GM18951 (cell line): Measurements from ENCODE around the gene ZSCAN26.
"Not testable (repeated sequence)": the region's sequence is repeated elsewhere in the genome, so short reads cannot be mapped to it uniquely, and the experiment has no call there.

Experiments
- POLR2A ChIP-seq: IDR thresholded peaks from 4 replicates; pipeline ENCODE4 v1.6.1; 2011; ENCODE audit warnings: mild to moderate bottlenecking; ENCODE audit not compliant: insufficient read length, insufficient read depth; ENCODE audit errors: extremely low read depth
- in situ Hi-C: fragments of 300-500 bp; cut with MboI; formaldehyde crosslinking; loops from one replicate; pipeline ENCODE4 v1.12.0; 2022; ENCODE audit warnings: low sequenced_read_pairs, mixed read lengths, inconsistent platforms; ENCODE audit not compliant: unreplicated experiment

The ZSCAN26 gene

DNA sequence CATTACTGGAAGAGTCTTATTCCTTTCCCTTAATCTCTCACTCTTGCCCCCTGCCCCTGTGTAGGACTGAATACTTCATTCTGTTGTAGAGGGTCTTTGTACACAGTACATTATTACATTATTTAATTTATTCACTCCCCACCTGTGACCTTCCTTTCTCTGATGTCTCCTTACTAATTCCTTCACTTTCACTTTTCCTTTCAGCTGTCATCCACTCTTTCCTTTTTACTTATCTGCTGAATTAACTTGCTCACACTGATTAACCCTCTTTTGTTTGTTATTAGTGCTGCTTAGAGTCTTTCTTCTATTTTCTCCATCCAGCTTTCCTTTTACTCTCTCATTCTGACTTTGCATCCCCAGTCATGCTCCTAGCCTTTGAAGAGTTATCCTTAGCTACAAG is 7.9 kb downstream of the ZSCAN26 start:
- no peak for TF ChIP-seq POLR2A
- in situ Hi-C loops = no loop called here

DNA sequence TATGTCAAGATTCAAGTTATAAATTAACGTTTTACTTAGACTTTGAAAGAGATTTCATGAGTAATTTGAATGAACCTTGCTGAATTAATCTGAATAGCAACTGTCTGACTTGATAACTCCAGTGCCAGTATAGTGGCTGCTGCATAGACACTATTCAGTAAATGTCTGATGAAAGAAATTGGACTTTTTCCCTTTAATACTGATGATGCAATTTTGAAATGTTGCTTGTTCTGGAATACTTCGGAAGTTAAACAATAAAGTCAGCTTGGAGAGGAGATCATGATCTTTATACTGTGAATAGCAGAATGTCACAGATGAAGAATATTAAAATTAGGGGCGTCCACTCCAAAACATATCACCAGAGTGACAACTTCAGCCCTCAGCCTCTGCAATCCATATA is 10.8 kb downstream of the ZSCAN26 start:
- TF ChIP-seq POLR2A = no peak
- in situ Hi-C loops = no loop called here

DNA sequence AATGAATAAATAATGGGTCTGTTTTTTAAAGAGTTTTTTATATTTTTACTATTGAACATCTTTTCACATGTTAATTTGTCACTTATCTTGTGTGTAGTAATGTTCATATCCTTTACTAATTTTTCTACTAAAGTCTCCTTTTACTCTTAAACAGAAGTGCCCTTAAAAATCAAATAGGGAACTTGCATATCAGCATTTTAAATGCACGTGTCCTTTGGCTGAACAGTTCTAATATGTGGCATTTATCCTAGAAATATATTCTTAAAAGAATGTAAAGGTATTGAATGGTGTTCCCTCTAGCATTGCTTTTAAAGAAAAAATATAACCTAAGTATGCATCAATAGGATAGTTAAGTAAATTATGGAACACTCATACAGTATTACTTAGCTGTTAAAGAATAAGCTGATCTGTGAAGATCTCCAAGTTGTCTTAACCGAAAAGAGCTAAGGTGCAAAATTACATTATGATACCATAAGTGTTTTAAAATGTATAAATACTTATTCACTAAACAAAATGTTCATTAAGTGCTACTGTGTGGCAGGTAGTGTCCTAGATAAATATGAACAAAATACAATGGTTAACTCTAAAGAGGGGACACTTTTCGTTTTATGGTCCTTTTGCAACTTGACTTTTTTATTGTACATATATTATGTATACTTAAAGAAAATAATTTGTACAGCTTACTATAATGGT is 13.8 kb downstream of the ZSCAN26 start:
- in situ Hi-C loops = no loop called here
- TF ChIP-seq POLR2A = no peak

DNA sequence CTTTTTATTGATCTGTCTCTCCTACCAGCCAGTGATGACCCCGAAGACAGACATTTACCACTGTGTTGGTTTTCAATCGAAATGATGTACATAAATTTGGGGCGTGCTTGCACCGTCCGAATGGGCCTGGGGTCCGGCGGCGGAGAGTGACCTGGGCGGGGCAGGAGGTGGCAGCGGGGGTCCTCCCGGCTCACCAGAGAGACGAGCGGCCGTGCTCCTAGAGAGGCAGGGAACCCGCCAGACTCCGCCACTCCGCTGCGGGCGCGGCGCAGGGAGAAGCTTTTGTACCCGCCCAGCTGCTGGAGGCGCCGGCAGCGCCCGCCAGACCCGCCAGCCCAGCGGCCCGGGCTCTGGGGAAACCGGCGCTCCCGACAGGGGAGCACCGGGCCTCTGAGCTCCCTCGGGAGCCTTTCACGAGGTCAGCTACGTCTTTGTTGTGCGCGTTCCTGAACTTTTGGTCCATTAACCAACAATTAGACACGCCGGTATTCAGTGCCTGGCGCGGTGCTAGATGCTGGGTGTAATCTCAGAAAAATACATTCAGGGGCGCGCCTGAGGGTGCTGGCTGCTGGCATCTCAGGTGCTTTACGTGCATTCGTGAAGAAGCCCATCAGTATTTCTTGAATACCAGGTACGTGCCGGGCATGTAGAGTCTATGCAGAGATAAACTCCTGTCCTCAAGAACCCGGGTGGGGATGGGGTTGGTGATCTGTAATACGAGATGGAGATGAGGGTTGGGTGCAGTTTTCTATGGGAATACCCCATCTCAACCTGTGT is 14.5 kb downstream of the ZSCAN26 start, which contains the start of gene PGBD1:
PGBD1 (plus strand) TSS at position 285 of the 777 bp plus-strand sequence. CDS start 2,242 bp downstream, outside the sequence.
- peak; percentile 81 for TF ChIP-seq POLR2A
- in situ Hi-C loops = no loop called here

DNA sequence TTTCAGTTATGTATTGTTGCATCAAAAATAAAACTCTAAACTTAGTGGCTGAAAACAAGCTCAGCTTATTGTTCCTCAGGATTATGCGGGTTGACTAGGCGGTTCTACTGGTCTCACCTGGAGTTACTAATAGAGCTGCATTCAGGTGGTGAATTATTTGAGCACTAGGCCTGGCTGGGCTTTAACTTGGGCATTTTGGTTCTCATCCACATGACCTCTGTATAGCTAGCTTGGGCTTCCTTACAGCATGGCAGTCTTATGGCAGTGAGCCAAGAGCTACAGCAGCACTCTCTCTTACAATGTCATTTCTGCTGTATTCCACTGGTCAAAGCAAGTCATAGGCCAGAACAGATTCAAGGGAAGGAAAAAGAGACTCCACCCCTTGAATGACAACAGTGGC is 16.0 kb downstream of the ZSCAN26 start:
- in situ Hi-C loops = no loop called here
- TF ChIP-seq POLR2A = no peak

DNA sequence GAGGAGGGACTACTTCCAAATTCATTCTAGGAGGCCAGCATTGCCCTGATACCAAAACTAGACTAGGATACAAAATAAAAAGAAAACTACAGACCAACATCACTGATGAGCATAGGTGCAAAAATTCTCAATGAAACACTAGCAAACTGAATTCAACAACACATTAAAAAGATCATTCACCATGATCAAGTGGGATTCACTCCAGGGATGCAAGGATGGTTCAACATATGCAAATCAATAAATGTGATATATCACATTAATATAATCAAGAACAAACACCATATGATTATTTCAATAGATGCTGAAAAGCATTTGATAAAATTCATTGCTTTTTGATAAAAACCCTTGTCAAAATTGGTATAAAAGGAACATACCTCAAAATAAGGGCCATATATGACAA is 24.6 kb downstream of the ZSCAN26 start:
- in situ Hi-C loops = no loop called here
- no peak for TF ChIP-seq POLR2A

DNA sequence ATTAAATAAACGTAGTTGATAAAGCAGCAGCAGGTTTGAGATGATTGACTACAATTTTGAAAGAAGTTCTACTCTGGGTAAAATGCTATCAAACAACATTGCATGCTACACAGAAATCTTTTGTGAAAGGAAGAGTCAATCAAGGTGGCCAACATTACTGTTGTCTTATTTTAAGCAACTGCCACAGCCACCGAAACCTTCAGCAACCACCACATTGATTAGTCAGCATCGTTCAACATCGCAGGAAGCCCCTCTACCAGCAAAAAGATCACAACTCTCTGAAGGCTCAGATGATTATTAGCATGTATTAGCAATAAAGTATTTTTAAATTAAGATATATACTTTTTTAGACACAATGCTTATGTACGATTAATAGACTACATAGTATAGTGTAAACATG is 28.4 kb downstream of the ZSCAN26 start:
- TF ChIP-seq POLR2A = no peak
- in situ Hi-C loops = no loop called here

DNA sequence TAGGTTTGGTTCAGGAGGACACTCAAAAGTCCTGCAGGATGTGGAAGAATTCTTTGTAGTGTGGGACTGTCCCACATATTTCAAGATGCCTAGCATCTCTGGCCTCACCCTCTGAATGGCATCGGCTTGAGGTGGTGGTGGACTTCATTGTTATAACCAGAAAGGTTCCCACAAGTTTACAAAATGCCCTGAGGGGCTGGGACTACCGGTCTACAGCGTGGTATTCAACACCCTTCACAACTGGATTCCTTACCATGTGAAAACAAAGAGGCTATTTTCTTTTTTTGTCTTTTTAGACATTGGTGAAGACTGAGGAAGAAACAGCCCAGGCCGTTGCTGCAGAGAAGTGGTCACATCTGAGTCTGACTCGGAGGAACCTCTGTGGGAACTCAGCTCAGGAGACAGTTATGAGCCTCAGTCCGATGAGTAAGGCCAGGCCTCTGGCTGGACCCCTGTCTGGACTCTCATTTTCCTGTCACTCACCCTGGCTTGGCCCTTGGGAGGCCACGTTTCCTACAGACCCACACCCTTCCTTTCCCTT is 29.6 kb downstream of the ZSCAN26 start:
- no peak for TF ChIP-seq POLR2A

DNA sequence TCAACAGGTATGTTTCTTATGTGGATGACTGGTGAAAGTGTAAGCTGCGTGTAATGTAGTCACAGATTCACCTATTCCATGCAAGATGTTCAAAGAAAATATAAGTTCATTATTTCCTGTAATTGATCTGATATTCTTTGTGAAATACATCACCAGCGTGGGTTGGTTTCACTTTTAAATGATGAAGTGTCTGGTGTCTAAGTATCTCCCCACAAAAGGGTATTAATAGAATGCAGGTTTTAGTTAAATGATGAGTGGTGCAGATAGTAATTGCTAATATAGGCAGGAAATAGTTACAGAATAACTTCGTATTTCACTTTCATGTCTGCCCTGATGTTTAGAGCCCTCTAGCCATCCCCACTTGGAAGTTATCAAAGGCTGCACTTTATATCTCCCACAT is 36.6 kb downstream of the ZSCAN26 start:
- in situ Hi-C loops = no loop called here
- no peak for TF ChIP-seq POLR2A

More for the DNA sequence above, 29.6 kb downstream of the ZSCAN26 start:
- in situ Hi-C loops = no loop called here

DNA sequence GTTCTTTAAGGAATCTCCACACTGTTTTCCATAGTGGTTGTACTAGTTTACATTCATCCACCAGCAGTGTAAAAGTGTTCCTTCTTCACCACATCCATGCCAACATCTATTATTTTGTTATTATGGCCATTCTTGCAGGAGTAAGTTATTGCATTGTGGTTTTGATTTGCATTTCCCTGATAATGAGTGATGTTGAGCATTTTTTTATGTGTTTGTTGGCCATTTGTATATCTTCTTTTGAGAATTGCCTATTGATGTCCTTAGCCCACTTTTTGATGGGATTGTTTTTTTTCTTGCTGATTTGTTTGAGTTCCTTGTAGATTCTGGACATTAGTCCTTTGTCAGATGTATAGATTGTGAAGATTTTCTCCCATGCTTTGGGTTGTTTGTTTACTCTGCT is 39.4 kb downstream of the ZSCAN26 start:
- in situ Hi-C loops = not testable (repeated sequence)

DNA sequence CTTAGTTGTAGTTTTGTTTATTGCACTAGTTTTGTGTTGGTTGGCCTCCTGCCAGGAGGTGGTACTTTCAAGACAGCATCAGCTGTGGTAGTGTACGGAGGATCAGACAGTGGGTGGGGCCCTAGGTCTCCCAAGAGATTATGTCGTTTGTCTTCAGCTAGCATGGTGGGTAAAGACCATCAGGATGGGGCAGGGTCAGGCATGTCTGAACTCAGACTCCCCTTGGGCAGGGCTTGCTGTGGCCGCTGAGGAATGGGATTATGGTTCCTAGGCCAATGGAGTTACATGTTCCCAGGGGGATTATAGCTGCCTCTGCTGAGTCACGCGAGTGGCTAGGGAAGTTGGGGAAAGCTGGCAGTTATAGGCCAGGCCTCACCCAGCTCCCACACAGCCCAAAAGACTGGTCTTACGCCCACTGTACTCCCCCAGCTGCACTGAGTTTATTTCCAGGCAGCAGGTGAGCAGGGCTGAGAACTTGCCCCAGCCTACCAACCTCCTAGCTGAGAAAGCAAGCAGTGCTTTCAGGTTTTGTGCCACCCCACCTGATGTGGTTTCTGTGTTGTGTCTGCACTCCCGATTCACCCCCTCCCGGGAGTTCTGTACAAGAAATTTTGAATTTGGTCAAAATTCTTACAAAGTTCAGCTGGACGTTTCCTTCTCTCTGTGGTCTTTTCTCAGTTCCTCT is 44.3 kb downstream of the ZSCAN26 start:
- in situ Hi-C loops = no loop called here
- no peak for TF ChIP-seq POLR2A

DNA sequence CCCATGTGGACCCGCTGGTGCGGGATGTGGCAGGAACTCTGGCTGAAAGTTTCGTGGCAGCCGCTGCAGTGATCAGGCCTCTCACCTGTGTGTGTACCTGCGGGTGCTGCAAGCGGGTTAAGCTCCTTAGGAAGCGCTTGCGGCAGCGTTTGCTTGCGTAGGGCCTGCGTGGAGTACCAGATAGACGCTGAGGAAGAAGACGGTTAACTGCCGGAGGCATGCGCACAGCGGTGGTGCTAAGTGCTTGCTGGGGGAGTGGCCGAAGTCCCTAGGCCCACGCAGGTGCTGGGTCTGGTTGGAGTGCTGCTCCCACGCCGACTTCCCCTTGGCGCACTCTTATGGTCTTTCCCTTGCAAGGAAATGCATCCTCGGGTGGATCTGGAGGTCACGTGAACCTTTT is 46.0 kb downstream of the ZSCAN26 start:
- in situ Hi-C loops = no loop called here
- TF ChIP-seq POLR2A = no peak

DNA sequence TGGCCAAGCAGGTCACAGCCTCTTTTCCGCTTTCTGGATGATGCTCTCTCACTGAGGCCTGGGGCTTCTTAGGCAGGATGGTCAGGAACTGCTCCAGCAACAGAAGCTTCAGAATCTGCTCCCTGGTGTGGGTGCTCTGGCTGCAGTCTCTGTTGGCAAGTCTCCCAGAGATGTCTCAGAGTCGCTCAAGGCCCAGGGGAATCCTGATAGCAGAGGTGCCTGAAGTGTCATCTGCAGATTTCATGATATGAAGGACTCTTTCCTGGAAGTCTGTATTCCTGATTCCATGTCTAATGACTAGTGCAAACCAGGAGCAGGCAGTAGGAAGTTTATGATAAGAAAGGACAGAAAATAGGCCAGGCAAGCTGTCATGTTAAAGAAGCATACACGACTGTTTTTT is 48.7 kb downstream of the ZSCAN26 start:
- in situ Hi-C loops = no loop called here
- TF ChIP-seq POLR2A = no peak

DNA sequence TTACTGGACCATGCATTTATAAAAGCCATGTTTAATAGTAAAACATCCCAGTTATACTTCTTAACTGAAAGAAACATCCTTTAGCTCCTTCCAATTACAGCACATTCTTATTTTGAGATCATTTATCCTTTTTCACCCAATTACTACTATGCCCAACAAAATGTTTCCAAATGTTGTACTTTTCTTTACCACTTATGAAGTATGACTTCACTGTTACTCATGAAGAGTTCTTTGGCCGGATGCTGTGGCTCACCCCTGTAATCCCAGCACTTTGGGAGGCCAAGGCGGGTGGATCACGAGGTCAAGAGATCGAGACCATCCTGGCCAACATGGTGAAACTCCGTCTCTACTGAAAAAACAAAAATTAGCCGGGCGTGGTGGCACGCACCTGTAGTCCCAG is 50.9 kb downstream of the ZSCAN26 start:
- in situ Hi-C loops = not testable (repeated sequence)
